Testis (tissue), 2 donors: ENCODE results near the gene RAB36.

Source experiments
- CTCF ChIP-seq, 3 experiments: fragments of 450-650 bp in 2 of 3; fragments of 200-600 bp in 1 of 3; sonication (generic) in 1 of 3; IDR thresholded peaks; one replicate each; pipeline ENCODE4 v1.5.1; 2016 to 2019; ENCODE audit warnings: antibody characterized with exemption in 3 of 3, mild to moderate bottlenecking in 2 of 3, moderate library complexity in 1 of 3
- POLR2A ChIP-seq: fragments of 450-650 bp; IDR thresholded peaks from one replicate; pipeline ENCODE4 v1.6.1; 2017; ENCODE audit warnings: antibody characterized with exemption, mild to moderate bottlenecking, moderate library complexity

- no peak for TF ChIP-seq CTCF (IDR thresholded peaks at IDR 0.05)
- TF ChIP-seq POLR2A, result no peak
These were observed 21.4 kb upstream of the RAB36 start for GRCh38 chr22:23123804-23124254.
